Measurements from ENCODE around the gene MFNG. TPM values are rescaled to one million over a fixed set of nuclear protein-coding genes. Genes with fewer than 3 reads are reported as not detected.

Gene MFNG
- total RNA-seq, 1 experiment from 2014 or later: 3.3 TPM

DNA sequence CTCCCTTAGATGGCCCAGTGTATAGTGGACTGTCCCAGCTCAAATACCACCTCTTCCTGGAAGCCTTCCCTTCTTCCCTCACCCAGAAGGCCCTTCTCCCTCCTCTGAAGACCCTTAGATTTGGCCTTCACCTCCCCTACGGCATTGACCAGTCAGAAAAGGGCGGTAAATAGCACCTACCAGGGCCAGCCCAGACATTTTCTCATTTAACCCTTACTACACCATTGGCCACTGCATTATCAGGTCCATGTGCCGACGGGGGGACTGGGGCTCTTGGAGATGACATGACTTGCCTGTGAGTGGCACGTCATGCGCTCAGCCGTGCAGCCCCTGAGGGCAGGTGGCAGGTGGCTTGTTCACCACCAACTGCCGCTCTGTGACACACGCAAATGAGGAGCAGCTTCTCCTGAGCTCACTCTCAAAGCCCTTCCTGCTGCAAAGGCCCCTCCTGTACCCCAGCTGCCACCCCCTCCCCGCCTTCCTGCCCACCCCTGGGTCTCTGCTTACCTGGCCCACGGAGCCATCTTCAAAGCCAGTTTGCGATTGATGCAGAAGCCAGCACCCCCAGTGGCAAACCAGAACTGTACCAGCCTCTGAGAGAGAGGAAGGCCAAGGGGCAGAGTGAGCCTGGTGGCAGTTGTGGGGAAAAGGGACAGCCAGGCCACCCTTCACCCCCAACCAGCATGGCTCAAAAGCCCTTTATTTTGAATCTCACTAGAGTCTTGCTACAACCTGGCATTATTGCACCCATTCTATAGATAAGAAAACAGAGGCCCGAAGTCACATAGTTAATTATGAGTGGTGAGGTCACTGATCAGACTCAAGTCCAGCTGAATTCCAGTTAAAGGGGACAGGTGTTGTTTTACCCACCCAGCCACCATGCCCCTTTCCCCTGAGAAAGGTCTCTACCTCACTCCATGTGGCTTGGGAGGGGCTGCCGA lies 9.5 kb downstream of the MFNG start:
- no peak overlapping the region for H2BK120ac ChIP-seq (ENCODE audit: low read depth, low read length, poor library complexity, severe bottlenecking)
- H4K8ac ChIP-seq (replicated peaks; ENCODE audit: insufficient read length, low read depth, low read length): no peak overlapping the region
- no peak overlapping the region for H3K23ac ChIP-seq (ENCODE audit: insufficient read length, low read depth, low read length)
- H3T11ph ChIP-seq (ENCODE audit: low read length): no peak overlapping the region
- H3K14ac ChIP-seq (ENCODE audit: insufficient read depth, low read length): no peak overlapping the region
- TF ChIP-seq CTCF (conservative IDR thresholded peaks at IDR 0.05): no peak
- no peaks in the 10 kb centered on the region for H3K9me3 Mint-ChIP-seq
- no peaks in the 10 kb centered on the region for H4K20me1 ChIP-seq (ENCODE audit: control insufficient read depth, insufficient read depth, insufficient read length)
- H3K4me1 ChIP-seq (ENCODE audit: insufficient read depth, low read length): no peaks in the 10 kb centered on the region
- no peak overlapping the region for H3K18ac ChIP-seq (ENCODE audit: insufficient read length, low read depth, low read length)
- no peak overlapping the region for H3K9ac ChIP-seq (ENCODE audit: extremely low read depth, insufficient read length, low read length)
- no peak overlapping the region for H3K4me2 ChIP-seq (ENCODE audit: insufficient read depth, insufficient read length, low read length)
- H2AK5ac ChIP-seq (ENCODE audit: insufficient read length, low read length): no peak overlapping the region
- no peaks in the 10 kb centered on the region for H3K9me3 ChIP-seq (ENCODE audit: control insufficient read depth, low read depth, low read length)
- peaks cover 15% of the 10 kb centered on the region for H3K27me3 Mint-ChIP-seq (ENCODE audit: low read depth)
- no peaks in the 10 kb centered on the region for H3K79me2 ChIP-seq (ENCODE audit: insufficient read depth, low read length)
- H3K23me2 ChIP-seq (ENCODE audit: insufficient read length, low read depth, low read length, poor library complexity, severe bottlenecking): no peaks in the 10 kb centered on the region
- H3K27ac ChIP-seq (ENCODE audit: insufficient read length, low read depth, low read length): no peak overlapping the region
- H3K4me1 Mint-ChIP-seq: peaks cover 2 to 13% of the 10 kb centered on the region in 2 experiments; a peak in 3 of 4 replicates
- DNase-seq: no peak
- H4K91ac ChIP-seq (ENCODE audit: insufficient read length, low read depth, low read length): no peak overlapping the region
- H3K36me3 Mint-ChIP-seq (ENCODE audit: insufficient read depth in 1 of 3, low read depth in 3 of 3): no peaks in the 10 kb centered on the region
- no peak overlapping the region for H3K56ac ChIP-seq (ENCODE audit: insufficient read length, low read depth, low read length)
- H2AFZ ChIP-seq (ENCODE audit: low read length): no peak overlapping the region
- no peak overlapping the region for H2BK15ac ChIP-seq (ENCODE audit: low read depth, low read length)
- no peak overlapping the region for H2BK20ac ChIP-seq (ENCODE audit: low read depth, low read length, poor library complexity, severe bottlenecking)
- H2BK12ac ChIP-seq (ENCODE audit: insufficient read length, low read depth, low read length): no peak overlapping the region
- no CpG with 5 or more reads among the region's 14 CpGs for WGBS (ENCODE audit: extremely low coverage, insufficient read length, low lambda C conversion rate)
- H3K4ac ChIP-seq (ENCODE audit: low read depth, low read length): no peak overlapping the region
- H3K4me3 Mint-ChIP-seq: no peak overlapping the region
- H3K27ac Mint-ChIP-seq: peak overlapping the region in 2 of 3 experiments; percentile 57 to 67; a peak in 1 of 7 replicates
- no peak overlapping the region for H2BK5ac ChIP-seq (ENCODE audit: insufficient read length, low read length)
- no peak overlapping the region for H4K5ac ChIP-seq (ENCODE audit: insufficient read length, low read depth, low read length)
- H3K27me3 ChIP-seq (ENCODE audit: insufficient read depth, low read length): no peaks in the 10 kb centered on the region
- H3K79me1 ChIP-seq (ENCODE audit: insufficient read depth, low read depth, low read length, poor library complexity, severe bottlenecking): no peaks in the 10 kb centered on the region

All from H9 (cell line).